AG10803 (cell line): ENCODE data around the gene LIMD2.

Experiments used
- DNase-seq: peaks from one replicate; pipeline ENCODE4 v3.0.0; 2010; ENCODE audit warnings: low read depth
- H3K4me3 ChIP-seq: 2 replicates; pipeline ENCODE4 v1.5.1; 2011; ENCODE audit warnings: mild to moderate bottlenecking, low read length, control low read depth
- TF ChIP-seq, protein P1 (sequence below): conservative IDR thresholded peaks from 2 replicates; pipeline ENCODE4 v1.5.1; 2011; ENCODE audit warnings: mild to moderate bottlenecking, low read length, control low read depth, inconsistent platforms

LIMD2 gene

DNA sequence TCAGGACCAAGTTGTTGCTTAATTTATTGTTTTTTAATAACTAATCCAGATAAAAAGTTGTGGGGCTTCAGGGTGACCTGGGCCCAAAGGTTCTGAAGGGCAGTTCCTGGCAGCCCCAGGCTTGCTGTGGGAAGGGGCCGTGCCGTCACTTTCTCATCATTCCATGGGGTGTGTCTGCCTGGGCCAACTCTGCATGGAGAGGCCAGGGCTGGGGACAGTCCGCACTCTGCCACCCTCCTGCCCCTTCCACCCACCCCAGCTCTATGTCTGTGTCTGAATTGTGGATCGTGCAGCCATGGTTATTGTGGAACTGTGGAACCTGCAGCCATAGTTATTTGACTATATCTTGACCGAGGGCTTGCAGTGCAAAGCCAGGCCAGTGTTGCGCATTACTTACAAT, 4.0 kb downstream of the LIMD2 start:
- DNase-seq: no peak
- TF ChIP-seq, protein P1, sequence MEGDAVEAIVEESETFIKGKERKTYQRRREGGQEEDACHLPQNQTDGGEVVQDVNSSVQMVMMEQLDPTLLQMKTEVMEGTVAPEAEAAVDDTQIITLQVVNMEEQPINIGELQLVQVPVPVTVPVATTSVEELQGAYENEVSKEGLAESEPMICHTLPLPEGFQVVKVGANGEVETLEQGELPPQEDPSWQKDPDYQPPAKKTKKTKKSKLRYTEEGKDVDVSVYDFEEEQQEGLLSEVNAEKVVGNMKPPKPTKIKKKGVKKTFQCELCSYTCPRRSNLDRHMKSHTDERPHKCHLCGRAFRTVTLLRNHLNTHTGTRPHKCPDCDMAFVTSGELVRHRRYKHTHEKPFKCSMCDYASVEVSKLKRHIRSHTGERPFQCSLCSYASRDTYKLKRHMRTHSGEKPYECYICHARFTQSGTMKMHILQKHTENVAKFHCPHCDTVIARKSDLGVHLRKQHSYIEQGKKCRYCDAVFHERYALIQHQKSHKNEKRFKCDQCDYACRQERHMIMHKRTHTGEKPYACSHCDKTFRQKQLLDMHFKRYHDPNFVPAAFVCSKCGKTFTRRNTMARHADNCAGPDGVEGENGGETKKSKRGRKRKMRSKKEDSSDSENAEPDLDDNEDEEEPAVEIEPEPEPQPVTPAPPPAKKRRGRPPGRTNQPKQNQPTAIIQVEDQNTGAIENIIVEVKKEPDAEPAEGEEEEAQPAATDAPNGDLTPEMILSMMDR: no peak
- no peak overlapping the region for H3K4me3 ChIP-seq

DNA sequence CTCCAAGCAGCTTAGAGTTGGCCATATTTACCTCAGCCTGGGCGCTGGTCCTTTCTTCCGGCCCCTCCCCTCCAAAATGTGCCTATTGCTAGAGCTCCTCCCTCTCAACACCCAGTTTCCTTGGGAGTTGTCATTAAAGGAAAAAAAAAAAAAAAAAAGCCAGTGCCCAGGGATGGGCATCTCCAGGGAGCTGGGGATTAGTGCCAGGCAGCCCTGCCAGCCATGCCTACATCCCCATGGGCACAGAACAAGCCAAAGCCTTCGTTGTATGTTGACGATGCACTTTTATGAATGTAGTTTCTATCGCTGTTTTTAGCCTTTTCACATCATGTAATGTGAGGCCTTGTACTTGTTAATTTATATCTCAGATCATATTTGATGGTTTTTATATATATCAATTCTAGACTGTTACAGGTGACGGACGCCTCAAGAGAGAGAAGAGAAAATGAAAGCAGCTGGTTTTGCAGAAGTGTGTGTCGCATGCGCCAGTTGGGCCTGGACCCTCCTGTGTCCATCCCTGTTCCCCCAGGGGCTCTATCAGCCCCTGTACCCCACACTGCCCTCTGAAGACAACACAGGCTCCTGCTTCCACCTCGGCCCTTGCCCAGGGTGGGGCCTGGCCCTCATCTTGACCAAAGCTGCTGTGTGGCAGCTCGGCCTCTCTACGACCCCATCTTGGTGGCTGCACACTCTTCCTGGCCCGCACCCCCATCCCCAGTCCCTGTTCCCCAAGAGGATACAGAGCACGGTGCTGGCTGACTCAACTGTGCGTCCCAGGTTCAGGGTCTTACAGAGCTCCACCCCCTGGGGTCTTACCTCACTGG, 4.8 kb downstream of the LIMD2 start:
- no peak overlapping the region for H3K4me3 ChIP-seq
- TF ChIP-seq, protein P1: no peak
- no peak for DNase-seq

DNA sequence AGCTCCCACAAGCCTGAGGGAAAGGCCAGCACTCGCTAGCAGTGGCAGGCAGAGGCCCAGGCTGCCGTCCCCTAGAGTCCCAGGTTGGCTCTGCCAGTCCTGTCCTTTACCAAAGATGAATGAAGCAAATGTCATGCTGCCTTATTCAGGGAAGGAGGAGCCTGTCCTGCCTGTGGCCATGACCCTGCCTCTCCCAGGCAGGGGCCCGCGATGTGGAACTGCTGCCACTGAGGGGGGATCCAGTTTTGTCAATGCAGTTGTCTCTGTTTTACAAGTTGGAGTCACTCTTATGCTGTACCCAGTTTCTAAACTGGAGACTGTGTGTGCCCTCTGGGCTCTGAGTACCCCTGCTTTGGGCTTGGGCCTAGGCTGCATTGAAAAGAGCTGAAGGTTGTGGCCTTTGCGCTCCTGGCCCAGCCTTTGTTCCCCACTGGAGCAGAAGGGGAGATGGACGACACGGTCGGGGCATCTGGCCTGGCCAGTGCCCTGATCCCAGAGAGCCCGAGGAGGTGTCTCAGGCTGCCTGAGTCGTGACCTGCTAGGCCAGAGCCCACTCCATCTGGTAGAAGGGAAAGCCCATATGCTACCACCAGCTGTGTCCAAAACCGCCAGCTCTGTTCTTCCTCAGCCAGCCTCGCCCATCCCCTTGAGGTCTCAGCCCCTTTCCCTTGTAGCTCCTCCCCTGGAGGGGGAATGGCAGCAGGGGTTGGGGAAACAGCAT, 5.5 kb downstream of the LIMD2 start:
- no peak overlapping the region for H3K4me3 ChIP-seq
- DNase-seq: no peak
- TF ChIP-seq, protein P1: no peak

DNA sequence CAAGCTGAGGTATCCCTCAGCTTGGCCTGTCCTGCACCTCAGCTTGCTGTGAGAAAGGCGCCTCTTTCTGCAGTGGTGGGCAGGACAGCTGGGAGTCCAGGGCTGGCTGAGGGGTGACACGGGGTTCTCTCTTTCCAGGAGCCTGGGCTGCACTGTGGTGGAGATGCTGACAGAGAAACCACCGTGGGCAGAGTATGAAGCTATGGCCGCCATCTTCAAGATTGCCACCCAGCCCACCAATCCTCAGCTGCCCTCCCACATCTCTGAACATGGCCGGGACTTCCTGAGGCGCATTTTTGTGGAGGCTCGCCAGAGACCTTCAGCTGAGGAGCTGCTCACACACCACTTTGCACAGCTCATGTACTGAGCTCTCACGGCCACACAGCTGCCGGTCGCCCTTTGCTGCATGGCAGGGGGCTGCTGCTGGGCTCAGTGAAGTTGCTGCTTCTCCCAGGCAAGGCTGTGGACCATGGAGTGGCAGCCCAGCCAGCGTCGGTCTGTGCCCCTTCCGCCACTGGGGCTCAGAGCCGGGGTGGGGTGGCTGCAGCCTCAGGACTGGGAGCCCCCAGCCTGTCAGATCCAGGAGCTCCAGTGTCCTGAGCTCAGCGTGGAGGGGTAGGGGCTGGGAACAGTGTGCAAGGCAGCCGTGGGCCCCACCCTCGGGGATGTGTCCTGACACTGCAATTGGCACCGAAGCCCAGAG, 6.4 kb downstream of the LIMD2 start:
- H3K4me3 ChIP-seq: no peak overlapping the region
- DNase-seq: no peak
- TF ChIP-seq, protein P1: no peak

DNA sequence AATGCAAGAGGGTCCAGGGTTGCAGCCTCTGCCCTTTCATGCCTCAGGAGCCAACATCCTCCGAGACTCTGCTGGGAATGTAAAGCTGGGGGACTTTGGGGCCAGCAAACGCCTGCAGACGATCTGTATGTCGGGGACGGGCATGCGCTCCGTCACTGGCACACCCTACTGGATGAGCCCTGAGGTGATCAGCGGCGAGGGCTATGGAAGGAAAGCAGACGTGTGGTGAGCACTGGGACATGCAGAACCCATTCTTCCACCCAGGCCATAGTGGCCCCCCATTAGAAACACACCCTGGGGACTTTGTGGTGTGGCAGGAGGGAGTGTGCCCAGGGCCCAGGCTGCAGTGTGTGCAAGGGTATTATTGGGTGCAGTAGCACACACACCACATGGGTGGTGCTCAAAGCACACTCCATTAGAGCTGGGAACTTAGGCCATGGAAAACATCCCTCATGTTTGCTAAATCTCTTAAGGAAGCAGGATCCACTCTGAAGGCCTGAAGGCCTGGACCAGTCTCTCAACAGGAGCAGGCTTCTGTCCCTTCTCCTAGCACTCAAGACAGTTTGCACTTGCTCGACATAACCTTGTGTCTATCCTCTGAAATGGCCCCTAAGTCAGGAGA, 7.6 kb downstream of the LIMD2 start:
- TF ChIP-seq, protein P1: no peak
- H3K4me3 ChIP-seq: no peak overlapping the region
- DNase-seq: no peak

DNA sequence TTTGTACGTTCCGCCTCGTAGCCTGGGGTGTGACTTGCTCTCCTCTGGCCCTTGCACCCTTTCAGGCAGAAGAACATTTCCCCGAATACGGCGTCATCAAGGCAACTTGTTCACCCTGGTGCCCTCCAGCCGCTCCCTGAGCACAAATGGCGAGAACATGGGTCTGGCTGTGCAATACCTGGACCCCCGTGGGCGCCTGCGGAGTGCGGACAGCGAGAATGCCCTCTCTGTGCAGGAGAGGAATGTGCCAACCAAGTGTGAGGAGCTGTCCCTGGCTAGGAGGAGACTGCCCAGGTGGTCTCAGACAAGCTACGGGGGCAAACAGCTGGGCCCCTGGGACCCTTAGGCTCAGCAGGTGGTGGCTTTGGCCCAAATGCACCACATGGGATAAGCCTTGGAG, 10.4 kb downstream of the LIMD2 start:
- DNase-seq: no peak
- TF ChIP-seq, protein P1: no peak
- H3K4me3 ChIP-seq: no peak overlapping the region
